HG03103 (cell line): Measurements from ENCODE around the gene MPPED2.

Experiments used
- ATAC-seq: cut with Tn5 transposase; IDR thresholded peaks from one replicate; pipeline ENCODE4 v1.9.1; 2021; ENCODE audit warnings: low read depth; ENCODE audit not compliant: unreplicated experiment

The MPPED2 gene

DNA sequence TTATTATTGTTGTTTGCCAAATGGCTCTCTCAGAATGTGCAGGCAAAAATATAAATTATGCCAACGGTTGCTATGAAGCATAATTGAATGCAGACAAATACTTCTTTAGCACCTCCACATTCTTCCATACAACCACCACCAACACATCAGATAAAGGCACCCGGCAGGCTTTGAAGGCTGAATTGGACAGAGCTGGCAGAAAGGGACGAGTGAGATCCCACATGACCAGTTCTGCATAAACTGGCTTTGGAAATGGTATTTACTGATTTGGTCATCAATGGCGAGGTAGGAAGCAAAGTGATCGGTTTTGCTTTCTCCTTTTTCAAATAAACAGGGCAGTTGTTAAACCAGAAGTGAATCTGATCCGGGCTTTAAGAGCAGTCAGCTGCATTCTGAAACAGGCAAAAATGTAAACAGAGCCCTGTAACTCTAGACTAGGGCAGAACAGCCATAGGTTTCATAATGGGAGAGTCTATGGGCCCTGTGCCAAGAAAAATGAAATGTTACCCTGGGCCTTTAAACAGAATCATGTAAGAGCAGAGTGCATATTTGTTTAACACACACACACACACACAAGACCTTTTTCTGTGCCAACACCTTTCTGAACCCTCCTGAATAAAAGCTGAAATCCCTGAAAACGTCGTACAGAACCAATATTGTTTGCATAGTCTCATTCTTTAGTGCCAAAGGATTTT is 97.7 kb downstream of the MPPED2 start:
- no peak for ATAC-seq

DNA sequence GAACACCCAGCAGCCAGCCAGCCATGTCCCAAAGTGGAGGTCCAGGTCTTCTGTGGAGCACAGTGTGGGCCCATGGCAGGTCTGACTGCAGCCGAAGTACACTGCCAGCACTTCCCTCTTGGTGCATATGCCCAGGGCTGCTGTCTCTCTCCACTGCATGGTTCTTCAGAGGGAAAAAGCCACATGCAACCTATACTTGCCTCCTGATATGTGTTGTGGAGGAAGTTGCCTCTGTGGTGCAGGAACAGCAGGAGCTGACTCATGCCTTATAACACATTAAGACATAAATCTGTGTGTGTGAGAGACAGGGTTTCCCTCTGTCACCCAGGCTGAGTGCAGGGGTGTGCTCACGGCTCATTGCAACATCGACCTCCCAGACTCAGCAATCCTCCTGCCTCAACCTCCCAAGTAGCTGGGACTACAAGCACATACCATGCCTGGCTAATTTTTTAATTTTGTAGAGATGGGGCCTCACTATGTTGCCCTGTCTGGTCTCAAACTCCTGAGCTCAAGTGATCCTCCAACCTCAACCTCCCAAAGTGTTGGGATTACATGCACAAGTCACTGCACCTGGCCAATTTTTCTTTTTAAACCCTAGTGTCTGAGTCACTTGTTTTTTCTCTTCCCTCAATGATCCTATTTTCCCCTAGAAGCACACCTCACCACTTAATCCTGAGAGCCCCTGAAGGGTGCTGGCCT is 98.8 kb downstream of the MPPED2 start:
- no peak for ATAC-seq

DNA sequence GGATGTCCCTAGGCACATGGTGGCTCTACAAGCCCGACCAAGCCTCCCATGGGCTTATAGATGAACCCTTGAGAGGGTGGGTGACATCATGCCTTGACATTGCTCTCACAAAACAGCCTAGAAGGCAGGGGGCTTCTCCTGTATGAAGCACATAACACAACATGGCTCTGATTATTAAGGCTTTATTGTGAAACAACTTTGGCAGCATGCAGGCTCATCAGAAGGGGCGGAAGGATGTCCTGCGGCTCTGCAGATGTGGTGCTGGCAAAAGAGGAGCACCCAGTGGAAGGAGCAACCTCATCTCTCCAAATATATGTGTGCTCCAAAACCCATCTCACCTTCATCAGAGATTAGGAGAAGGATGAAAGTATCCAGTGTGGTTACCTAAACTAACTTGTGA is 100.4 kb downstream of the MPPED2 start:
- ATAC-seq = no peak

DNA sequence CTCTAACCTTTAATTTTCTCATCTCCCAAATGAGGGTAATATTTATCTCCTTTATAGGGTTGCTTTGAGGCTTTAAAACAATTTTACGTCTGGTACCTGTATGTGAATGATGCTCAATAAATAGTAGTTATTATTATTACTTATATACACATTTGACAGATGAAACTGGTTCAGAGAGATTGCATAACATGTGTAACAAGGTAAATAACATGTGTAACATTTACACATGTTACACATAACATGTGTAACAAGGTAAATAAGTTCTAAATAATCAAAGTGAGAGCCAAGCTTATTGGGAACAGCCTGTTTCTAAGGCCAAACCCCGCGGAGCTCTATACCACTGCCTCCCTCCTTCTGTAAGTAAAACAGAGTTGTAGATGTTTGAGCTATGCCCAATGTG is 100.9 kb downstream of the MPPED2 start:
- ATAC-seq = no peak

DNA sequence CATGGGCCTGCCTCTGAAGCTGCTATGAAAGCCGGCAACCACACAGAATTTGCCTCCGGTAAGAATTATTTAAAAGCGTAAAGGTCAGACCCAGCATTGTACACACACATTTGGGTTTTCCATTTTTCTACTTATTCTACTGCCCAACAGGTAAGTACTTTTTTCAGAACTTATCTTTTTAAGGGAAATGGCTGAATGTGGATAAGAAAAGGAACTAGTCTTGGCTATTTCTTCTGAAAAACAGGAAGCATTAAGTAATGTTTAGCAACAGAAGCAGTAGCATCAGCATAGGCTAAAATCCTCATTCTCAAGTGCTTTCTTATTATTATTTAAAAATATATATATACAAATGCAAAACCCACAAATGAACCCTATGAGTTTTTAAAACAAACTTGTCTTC is 103.1 kb downstream of the MPPED2 start:
- no peak for ATAC-seq

DNA sequence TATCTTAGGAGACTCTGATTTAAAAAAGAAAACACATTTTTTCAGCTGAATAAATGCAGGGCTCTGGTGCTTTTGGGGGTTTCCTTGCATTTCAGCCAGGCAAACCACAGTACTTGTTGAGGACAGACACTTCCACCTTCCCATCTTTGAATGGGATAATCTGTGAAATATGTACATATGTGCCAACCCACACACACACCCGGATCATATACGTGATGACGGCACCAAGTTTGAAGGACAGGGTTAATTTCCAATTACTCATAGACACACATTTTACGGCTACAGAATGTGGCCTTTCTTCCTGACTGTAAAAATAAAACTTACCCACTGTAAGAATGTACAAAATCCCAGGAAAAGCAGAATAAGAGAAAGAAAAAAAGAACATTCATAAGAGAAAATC is 104.4 kb downstream of the MPPED2 start:
- ATAC-seq = no peak

DNA sequence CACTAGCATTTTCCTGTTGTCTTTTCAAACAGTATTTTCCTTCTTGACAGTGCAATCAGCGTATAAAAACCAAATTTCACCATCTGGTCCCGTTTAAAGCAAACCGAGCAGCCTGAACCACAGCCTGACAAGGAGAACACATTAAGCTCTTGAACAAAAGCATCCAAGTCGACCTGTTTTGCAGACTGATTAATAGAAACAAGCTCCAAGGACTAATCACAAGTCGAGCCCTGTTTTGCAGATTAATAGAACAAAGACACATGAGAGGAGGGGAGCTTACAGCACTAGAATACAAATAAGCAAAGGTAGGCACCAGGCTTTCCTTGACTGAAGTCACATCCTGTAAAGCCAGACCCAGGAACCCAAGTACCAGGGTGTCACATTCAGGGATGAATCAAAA is 104.8 kb downstream of the MPPED2 start:
- ATAC-seq = no peak

DNA sequence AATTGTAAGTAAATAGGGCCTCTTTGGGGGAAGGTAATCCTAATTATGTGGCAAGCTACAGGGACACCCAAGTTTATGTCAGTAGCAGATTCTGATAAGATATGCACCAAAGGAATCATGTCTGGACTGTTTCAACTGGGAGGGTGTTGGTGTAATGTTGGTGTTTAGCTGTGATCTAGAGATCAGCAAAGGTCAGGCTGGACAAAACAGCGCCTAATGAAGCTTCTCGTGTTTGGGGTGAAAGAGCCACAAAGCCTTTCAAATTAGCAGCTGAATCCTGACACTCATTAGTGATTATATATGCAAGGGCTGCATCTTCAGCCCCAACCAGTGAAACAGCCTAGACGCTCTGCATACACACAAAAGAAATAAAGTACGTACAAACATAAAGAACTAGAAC is 106.3 kb downstream of the MPPED2 start:
- ATAC-seq = no peak

DNA sequence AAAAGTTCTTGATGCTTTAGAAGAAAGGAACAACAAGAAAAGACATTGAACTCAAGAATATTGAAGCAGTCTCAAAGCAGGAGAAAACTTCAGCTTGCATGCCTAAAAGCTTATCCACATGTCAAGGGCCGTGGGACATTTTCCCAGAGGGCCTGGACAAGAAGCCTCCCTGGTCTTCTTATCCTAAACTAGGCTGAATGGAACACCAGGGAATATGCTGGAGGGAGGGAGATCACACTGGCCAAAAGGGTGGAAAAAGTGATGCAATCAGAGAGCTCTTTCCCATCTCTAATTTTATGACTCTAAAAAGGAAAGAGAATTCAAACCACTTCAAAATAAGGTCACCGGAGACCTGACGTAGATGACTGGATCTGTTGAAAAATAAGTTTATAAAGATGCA is 107.2 kb downstream of the MPPED2 start:
- ATAC-seq = no peak

DNA sequence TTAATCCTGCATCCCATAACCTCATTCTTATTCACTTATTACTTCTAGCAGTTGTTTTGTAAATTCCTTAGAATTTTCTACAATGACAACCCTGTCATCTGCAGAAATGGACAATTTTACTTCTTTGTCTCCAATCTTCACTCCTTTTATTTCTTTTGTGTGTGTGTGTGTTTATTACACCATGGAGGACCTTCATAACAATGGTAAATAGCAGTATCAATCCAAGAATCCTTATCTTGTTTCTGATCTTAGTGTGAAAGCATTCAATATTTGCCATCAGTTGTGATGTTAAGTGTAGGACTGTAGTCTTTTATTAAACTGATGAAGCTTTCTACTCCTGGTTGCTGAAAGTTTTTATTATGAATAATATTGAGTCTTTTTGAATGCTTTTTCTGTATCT is 109.1 kb downstream of the MPPED2 start:
- ATAC-seq = no peak

DNA sequence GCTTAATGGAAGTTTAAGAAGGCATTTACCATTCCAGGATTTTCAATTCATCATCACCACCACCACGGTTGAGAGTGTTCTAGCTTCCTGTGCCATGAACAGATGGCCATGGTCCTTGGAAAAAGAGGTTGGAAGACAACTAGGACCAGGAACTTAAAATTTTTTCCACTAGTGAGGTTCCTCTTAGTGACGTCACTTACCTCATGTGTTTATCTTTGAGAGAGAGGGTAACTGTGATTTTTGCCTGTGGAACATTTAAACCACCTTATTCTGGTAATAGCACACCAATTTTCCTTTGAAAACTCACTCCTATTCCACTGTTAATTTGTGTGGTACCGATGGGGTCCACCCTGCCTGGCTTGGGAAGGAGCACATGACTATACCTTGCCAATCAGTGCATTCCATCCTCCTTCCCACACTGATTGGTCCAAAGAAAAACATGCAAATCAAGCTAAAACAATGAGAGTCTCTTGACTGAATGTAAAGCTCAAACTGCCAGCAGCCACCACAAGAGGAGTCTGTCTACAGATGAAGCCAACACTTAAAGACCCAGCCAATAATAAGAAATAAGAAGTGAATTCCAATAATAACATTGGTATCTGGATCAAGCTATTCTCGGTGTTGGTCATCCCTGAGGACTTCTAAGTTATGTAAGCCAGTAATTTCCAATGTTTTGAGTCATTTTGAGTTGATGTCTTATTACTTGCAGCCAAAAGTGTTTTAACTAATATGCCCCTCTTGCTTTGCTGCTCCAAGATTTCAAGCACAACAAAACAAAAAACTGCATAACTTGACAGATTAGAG is 111.8 kb downstream of the MPPED2 start:
- no peak for ATAC-seq

DNA sequence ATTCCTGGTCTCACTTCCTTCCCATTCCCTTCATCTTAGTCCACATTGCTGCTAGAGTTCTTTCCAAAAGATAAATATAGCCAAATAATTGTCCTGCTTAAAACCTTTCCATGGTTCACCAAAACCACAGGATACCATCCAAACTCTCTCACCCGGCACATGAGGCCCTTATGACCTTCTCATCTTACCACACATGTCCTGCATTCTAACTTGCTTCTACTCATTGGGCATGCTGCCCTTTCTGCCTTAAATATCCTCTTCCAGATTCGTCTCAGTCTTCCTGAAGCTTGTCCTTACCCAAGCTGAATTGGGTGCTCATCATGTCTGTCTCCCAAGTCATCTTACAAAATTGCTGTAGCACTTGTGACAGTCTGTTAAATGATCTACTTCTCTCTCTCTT is 114.9 kb downstream of the MPPED2 start:
- ATAC-seq = no peak

DNA sequence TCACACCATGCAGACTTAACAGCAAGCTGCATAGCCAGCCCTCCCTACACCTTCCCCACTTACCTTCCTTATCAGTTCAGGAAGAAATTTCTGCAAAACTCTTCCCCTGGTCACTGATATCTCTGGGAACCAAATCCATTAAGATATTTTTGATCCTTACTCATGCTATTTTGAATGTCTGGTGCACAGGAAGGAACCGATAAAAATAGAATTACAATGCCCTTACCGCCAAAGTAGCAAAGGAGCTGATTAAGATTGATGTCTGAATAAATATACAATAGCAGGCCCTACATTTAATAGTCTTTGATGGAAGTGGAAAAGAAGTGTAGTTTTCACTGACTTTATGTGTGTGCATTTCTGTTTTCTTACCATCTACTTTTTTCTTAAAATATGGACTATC is 117.3 kb downstream of the MPPED2 start:
- ATAC-seq = no peak

DNA sequence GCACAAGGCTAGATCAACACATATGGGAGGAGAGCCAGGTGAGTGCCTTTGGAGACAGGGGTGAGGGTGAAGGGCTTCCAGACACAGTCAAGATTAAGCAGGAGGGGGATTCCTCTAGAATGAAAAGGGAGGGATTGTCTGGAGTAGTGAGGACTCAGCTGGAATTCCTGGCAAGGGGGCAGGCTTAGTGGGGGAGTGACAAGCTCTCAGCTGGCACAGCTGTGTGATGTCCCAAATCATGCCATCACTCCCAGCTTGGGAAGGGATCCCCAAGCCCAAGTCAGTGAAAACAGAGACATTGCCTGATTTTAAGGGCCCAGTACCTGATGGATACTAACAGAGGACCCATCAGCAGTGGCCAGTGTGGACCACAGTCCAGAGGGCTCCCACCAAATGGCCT is 119.0 kb downstream of the MPPED2 start:
- ATAC-seq = no peak

DNA sequence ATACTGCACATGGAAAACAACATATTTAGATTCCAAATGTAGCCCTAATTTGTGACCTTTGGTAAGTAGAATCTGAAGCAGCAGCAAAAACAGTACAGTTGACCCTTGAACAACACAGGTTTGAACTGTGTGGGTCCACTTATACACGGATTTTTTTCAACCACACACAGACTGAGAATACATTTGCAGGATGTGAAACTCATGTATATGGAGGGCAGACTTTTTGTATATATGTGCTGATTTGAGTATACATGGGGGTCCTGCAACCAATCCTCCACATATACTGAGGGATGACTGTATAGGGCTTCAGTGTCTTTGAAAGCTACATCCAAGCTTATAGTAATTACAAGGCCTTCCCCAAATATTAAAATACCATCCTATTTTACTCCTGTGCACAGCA is 120.5 kb downstream of the MPPED2 start:
- no peak for ATAC-seq

DNA sequence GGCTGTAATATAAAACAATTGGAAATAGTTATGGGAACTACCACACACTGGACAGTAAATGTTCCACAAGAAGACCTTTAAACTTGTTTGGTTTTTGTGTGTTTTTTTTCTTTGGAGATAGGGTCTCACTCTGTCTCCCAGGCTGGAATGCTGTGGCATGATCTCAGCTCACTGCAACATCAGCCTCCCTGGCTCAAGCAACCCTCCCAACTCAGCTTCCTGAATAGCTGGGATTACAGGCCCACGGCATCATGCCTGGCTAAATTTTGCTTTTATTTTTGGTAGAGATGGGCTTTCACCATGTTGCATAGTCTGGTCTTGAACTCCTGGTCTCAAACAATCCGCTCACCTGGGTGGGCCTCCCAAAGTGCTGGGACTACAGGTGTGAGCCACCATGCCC is 121.0 kb downstream of the MPPED2 start:
- ATAC-seq = no peak

DNA sequence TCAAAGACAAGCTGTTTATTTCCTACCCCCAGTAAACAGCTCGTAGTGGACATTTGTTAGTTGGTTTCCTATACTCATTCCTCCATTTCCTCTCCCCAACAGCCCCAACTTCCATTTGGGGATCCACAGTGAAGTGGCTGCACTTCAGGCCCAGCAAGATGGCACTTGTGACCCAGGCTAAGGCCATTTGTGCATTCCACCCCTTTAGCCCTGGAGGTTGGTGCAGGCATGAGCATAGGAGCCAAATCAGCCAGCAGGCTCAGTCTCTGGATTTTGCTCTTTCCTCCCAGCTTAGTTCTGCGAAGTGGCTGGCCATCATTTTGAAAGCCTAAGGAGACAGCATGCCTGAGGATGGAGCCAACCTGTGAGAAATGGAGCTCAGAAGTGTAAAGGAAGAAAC is 122.9 kb downstream of the MPPED2 start:
- ATAC-seq = no peak

DNA sequence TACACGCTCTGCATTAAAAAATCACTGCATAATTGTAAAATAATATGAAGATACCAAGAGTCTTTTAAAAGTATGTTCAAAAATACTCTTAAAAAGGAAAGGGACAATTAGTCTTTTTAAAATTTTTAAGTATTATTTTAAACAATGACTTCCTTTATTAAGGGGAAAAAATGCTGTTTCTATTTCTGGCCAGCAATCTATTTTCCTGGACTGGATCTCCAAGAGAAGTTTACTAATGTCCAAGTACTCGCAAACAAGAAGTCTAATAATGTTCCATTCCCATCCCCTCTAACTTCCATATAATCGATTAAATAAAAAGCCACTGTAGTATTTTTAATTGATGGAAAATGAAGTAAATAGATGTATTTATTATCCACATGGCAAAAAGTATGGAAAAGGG is 123.7 kb downstream of the MPPED2 start:
- no peak for ATAC-seq

DNA sequence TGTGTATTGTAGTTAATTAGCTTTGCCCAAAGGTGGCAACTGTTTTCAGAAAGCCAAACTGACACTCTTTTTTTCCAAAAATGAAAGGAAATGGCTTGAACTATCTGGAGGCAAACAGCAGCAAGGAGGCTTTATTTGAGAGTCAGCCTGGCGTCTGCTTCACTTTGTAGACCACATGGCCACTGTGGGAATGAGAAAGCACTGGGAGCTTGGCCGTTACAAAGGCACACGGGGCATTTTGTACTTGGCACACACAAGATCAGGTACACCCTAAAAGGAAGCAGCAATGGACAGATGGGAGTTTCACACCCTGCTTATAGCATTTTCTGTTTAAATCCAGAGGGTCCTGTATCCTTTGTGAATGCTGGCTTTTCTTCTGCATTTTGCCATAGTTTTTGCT is 126.3 kb downstream of the MPPED2 start:
- no peak for ATAC-seq

DNA sequence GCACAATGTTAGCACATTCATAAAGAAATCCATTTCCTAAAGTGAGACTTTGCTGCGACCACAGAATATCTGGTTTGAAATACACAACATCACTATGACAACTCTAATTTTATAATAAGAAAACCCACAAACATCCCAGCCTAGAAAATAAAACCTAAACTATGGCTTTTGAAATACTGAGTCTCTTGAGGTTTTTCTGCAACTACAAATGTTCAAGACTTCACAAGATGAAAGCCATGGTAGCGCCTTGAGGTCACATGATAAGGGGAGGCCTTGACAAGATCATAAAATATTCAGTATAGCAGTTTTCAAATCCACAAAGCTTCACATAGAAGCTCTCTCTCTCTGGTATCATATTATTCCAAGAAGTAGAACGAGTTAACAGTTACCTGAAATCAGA is 126.8 kb downstream of the MPPED2 start:
- ATAC-seq = no peak

DNA sequence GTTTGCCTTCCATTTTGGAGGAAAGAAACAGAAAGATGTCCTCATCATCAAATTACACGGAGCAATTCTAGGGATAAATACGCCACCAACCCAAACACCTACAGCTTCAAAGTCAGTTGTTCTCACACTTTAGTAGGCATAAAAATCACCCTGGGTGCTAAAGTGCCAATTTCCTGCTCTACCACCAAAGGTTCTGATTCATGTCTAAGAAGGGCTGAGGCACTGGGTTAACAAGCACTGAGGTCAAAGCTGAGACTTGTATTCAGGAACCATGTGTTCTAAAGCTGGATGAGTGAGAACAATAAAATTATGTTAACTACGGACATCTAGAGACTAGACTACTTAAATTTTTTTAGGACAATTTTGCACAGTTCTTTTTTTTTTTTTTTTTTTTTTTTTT is 127.6 kb downstream of the MPPED2 start:
- no peak for ATAC-seq

DNA sequence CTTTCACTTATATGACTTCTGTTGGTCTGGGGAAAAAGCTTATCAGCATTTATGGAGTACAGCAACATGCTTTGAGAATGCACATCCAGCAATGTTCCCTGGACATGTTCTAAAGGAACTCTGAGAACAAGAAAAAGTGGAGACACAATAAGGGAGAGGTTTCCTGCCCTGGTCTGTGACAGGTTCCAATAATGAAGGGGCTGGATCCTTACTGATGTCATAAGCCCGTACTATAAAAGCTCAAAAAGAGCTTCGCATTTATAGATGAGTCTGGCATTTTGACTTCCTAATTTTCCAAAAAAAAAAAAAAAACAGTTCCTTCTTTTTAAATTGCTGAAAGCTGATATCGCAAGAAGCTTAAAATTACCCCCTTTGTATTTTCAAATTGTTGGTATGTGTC is 129.1 kb downstream of the MPPED2 start:
- ATAC-seq = no peak
